ENCODE data around the gene HDAC9. TPM values are rescaled to one million over a fixed set of nuclear protein-coding genes. Genes with fewer than 3 reads are reported as not detected.

Gene HDAC9
- total and polyA plus RNA-seq, 2 experiments from 2014 or later = 32.7 to 101 TPM

DNA sequence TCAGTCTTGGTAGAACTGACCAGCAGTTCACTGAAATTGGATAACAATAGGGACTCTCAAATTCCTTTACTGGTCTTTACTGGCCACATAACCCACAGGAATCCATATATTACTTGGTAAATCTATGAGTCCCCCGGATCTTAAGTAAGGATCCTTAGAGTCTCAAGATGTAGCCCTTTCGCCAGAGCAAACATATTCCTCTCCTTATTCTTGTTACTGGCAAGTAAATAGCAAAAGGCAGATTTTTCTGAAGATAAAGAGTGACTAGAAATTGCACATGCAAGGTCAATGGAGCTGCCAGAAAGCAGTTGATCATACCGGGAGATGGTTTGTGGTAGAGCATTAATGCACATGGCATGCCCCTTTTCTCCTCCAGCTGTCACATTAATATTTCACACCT, 283.0 kb downstream of the HDAC9 start:
- H3K27me3 ChIP-seq = no peaks in the 10 kb centered on the region
- H3K4me3 ChIP-seq = no peak overlapping the region
- TF ChIP-seq, protein P1, sequence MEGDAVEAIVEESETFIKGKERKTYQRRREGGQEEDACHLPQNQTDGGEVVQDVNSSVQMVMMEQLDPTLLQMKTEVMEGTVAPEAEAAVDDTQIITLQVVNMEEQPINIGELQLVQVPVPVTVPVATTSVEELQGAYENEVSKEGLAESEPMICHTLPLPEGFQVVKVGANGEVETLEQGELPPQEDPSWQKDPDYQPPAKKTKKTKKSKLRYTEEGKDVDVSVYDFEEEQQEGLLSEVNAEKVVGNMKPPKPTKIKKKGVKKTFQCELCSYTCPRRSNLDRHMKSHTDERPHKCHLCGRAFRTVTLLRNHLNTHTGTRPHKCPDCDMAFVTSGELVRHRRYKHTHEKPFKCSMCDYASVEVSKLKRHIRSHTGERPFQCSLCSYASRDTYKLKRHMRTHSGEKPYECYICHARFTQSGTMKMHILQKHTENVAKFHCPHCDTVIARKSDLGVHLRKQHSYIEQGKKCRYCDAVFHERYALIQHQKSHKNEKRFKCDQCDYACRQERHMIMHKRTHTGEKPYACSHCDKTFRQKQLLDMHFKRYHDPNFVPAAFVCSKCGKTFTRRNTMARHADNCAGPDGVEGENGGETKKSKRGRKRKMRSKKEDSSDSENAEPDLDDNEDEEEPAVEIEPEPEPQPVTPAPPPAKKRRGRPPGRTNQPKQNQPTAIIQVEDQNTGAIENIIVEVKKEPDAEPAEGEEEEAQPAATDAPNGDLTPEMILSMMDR (IDR thresholded peaks at IDR 0.05; ENCODE audit: low read depth, low read length) = no peak
- DNase-seq (ENCODE audit: low read depth in 1 of 2, low spot score in 1 of 2) = peak in 1 of 2 donors; percentile 67
- H3K27ac ChIP-seq = no peak overlapping the region
- H3K36me3 ChIP-seq = no peaks in the 10 kb centered on the region
- H3K4me1 ChIP-seq (ENCODE audit: low read depth) = no peaks in the 10 kb centered on the region
- no peaks in the 10 kb centered on the region for H3K9me3 ChIP-seq (ENCODE audit: low read depth)

DNA sequence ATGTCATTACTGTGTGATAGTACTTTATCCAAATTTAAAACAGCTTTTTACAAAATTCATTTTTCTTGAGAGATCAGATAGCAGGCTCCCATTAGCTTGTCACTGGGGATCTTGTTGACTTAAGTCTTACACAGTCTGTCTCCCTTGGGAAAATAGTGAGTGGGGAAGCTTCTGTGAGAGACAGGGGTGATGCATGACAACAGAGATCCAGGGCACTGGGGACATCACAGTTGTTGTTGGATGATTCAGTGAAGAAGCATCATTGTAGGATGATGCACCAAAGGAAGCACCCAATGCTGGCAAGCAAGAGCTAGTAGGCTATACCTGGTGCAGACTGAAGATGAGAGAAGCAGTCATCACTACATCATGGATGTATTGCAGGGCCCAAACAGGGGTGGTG, 284.7 kb downstream of the HDAC9 start:
- Histone ChIP-seq H3K27ac (no peak overlapping the region), H3K36me3 (no peaks in the 10 kb centered on the region), H3K4me3 (no peak overlapping the region), H3K4me1 (ENCODE audit: low read depth) (no peaks in the 10 kb centered on the region), H3K27me3 (no peaks in the 10 kb centered on the region), H3K9me3 (ENCODE audit: low read depth) (no peaks in the 10 kb centered on the region)
- no peak for DNase-seq (ENCODE audit: low read depth in 1 of 2, low spot score in 1 of 2)
- TF ChIP-seq, protein P1 (IDR thresholded peaks at IDR 0.05; ENCODE audit: low read depth, low read length) = no peak

DNA sequence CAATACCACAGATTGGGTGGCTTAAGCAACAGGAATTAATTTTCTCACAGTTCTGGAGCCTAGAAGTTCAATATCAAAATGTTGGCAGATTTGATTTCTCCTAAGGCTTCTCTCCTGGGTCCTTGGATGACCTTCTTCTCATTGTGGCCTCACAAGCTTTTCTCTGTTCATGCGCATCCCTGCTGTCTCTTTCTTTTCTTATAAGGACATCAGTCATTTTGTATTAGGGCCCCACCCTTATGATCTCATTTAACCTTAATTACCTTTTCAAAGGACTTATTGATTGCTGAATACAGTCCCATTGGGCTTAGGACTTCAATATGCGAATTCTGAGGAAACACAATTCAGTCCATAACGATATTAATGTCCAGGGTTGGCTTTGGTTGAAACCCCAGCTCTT, 285.4 kb downstream of the HDAC9 start:
- H3K36me3 ChIP-seq = no peaks in the 10 kb centered on the region
- no peak overlapping the region for H3K27ac ChIP-seq
- no peaks in the 10 kb centered on the region for H3K27me3 ChIP-seq
- H3K4me1 ChIP-seq (ENCODE audit: low read depth) = no peaks in the 10 kb centered on the region
- no peaks in the 10 kb centered on the region for H3K9me3 ChIP-seq (ENCODE audit: low read depth)
- no peak for DNase-seq (ENCODE audit: low read depth in 1 of 2, low spot score in 1 of 2)
- no peak overlapping the region for H3K4me3 ChIP-seq
- TF ChIP-seq, protein P1 (IDR thresholded peaks at IDR 0.05; ENCODE audit: low read depth, low read length) = no peak

DNA sequence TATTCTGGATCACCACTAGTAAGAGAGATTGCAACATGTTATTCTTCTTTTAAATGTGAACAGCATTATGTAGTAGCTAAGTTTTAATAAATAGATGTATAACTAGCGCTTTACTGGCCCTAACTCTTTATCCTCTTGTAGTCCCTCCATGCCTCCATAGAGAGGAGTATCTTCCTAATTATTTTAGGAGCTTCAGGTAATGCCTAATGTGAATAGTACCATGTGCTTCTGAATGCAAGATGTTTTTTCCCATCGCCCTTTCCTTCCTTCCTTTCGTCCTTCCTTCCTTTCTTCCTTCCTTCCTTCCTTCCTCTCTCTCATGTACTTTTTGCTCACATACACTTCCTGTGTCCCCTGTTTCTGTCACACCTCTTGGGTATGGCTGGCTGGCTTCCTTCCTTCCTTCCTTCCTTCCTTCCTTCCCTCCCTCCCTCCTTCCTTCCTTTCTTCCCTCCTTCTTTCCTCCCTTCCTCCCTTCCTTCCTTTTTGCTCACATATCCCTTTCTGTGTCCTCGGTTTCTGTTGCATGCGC, 290.7 kb downstream of the HDAC9 start:
- Histone ChIP-seq H3K4me1 (ENCODE audit: low read depth) (no peaks in the 10 kb centered on the region), H3K36me3 (no peaks in the 10 kb centered on the region), H3K27ac (no peak overlapping the region), H3K27me3 (no peaks in the 10 kb centered on the region), H3K9me3 (ENCODE audit: low read depth) (no peaks in the 10 kb centered on the region), H3K4me3 (no peak overlapping the region)
- TF ChIP-seq, protein P1 (IDR thresholded peaks at IDR 0.05; ENCODE audit: low read depth, low read length) = no peak
- no peak for DNase-seq (ENCODE audit: low read depth in 1 of 2, low spot score in 1 of 2)

DNA sequence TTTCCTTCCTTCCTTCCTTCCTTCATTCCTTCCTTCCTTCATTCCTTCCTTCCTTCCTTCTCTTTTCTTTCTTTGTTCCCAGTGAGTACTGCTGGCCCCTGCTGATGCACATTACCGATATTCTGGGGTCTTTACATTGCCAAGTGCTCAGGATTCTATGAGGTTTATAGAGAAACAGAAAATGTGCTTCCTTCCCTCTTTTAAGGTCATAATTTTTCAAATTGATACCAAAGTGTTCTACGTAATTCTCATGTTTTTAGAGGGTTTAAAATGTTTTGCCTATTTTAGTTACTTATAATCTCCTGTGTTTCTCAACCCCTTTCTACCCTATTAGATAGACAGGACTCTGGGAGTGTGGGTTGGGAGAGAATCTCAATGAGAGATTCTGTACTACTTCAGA, 291.2 kb downstream of the HDAC9 start:
- no peak for DNase-seq (ENCODE audit: low read depth in 1 of 2, low spot score in 1 of 2)
- TF ChIP-seq, protein P1 (IDR thresholded peaks at IDR 0.05; ENCODE audit: low read depth, low read length) = no peak
- H3K27ac ChIP-seq = no peak overlapping the region
- no peaks in the 10 kb centered on the region for H3K36me3 ChIP-seq
- H3K4me1 ChIP-seq (ENCODE audit: low read depth) = no peaks in the 10 kb centered on the region
- no peak overlapping the region for H3K4me3 ChIP-seq
- H3K9me3 ChIP-seq (ENCODE audit: low read depth) = no peaks in the 10 kb centered on the region
- no peaks in the 10 kb centered on the region for H3K27me3 ChIP-seq

DNA sequence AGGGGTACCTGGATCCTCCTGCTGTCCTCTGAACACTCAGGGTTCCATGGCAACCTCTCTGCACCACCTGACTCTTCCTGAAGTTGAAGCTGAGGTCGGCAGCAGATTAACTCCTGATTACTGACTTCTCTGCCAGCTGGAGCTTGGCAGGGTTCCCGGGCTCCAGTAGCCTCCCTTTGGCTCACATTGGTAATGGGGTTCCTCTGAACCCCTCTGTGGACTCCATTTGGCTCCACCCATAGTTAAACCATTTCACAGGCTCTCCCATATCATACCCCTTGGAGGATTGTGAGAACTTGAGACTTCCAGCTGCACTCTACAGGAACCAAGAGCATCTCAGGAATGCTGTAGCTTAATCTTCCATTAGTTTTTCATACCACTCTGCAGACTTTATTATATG, 292.5 kb downstream of the HDAC9 start:
- DNase-seq (ENCODE audit: low read depth in 1 of 2, low spot score in 1 of 2) = no peak
- no peak overlapping the region for H3K4me3 ChIP-seq
- no peak overlapping the region for H3K27ac ChIP-seq
- no peaks in the 10 kb centered on the region for H3K27me3 ChIP-seq
- H3K36me3 ChIP-seq = no peaks in the 10 kb centered on the region
- H3K9me3 ChIP-seq (ENCODE audit: low read depth) = no peaks in the 10 kb centered on the region
- H3K4me1 ChIP-seq (ENCODE audit: low read depth) = no peaks in the 10 kb centered on the region
- TF ChIP-seq, protein P1 (IDR thresholded peaks at IDR 0.05; ENCODE audit: low read depth, low read length) = no peak
